ENCODE measurements around the gene DPH2.

The DPH2 gene

DNA sequence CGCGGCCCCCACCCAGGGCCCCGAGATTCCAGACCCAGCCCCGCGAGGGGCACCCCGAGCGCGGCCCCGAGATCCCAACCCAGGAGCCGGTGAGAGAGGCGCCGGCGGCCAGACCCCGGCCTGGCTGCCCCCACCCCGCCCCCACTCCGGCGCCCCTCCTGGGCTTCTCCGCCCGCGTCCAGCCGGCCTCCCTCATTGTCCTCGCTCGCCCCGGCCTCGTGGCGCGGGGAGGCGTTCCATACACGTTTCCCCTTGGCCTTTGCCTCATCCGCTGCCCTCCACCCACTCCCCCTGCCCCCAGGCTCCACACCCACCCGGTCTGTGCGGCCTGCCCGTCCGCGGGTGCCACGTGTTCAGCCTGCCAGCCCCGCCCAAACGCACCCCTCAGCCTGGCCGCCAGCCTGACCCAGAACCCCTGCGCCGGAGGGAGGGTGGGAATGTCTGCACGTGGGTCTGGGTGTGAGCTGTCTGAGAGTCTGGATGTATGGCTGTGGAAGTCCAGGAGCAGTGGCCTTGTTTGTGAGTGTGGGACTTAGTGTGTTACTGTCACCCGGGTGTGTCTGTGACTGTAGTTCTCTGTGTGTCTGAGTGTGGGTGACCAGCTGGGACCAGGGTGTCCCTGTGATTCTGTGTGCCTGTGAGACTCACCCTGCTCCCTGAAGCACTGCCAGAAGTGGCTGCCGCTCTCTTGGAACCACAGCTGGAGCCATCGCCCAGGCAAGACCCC is 9.9 kb downstream of the DPH2 start:
- H3K79me2 ChIP-seq (ENCODE audit: control insufficient read depth, low read length), result peaks cover 76% of the 10 kb centered on the region
- peak overlapping the region; percentile 94 for H3K4me2 ChIP-seq (ENCODE audit: low read length)
- H3K36me3 ChIP-seq (ENCODE audit: control insufficient read depth, low read length), result peaks cover 54% of the 10 kb centered on the region
- no peaks in the 10 kb centered on the region for H3K27me3 ChIP-seq (ENCODE audit: control insufficient read depth, low read length)
- H3K4me3 ChIP-seq (ENCODE audit: low read length), result peak overlapping the region; percentile 94
- H3K9me3 ChIP-seq (ENCODE audit: control insufficient read depth, insufficient read depth, low read length), result no peaks in the 10 kb centered on the region
- H3F3A ChIP-seq (ENCODE audit: control insufficient read depth, insufficient read depth), result peaks cover 8% of the 10 kb centered on the region
- H4K20me1 ChIP-seq (ENCODE audit: control insufficient read depth, insufficient read depth, low read depth, low read length), result peaks cover 10% of the 10 kb centered on the region; the same call in 1 of the 2 replicates
- TF ChIP-seq EZH2phosphoT487 (IDR thresholded peaks at IDR 0.05; ENCODE audit: borderline replicate concordance, low read length), result no peak
- TF ChIP-seq, protein P1, sequence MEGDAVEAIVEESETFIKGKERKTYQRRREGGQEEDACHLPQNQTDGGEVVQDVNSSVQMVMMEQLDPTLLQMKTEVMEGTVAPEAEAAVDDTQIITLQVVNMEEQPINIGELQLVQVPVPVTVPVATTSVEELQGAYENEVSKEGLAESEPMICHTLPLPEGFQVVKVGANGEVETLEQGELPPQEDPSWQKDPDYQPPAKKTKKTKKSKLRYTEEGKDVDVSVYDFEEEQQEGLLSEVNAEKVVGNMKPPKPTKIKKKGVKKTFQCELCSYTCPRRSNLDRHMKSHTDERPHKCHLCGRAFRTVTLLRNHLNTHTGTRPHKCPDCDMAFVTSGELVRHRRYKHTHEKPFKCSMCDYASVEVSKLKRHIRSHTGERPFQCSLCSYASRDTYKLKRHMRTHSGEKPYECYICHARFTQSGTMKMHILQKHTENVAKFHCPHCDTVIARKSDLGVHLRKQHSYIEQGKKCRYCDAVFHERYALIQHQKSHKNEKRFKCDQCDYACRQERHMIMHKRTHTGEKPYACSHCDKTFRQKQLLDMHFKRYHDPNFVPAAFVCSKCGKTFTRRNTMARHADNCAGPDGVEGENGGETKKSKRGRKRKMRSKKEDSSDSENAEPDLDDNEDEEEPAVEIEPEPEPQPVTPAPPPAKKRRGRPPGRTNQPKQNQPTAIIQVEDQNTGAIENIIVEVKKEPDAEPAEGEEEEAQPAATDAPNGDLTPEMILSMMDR (IDR thresholded peaks at IDR 0.05; ENCODE audit: low read depth, low read length, poor library complexity, severe bottlenecking), result no peak
- peaks cover 45% of the 10 kb centered on the region for H3K4me1 ChIP-seq (ENCODE audit: control insufficient read depth, low read length)
- no peaks in the 10 kb centered on the region for H3K9me2 ChIP-seq (replicated peaks; ENCODE audit: control insufficient read depth, low read length)
- no peak overlapping the region for H3K27ac ChIP-seq (ENCODE audit: low read depth, low read length)

DNA sequence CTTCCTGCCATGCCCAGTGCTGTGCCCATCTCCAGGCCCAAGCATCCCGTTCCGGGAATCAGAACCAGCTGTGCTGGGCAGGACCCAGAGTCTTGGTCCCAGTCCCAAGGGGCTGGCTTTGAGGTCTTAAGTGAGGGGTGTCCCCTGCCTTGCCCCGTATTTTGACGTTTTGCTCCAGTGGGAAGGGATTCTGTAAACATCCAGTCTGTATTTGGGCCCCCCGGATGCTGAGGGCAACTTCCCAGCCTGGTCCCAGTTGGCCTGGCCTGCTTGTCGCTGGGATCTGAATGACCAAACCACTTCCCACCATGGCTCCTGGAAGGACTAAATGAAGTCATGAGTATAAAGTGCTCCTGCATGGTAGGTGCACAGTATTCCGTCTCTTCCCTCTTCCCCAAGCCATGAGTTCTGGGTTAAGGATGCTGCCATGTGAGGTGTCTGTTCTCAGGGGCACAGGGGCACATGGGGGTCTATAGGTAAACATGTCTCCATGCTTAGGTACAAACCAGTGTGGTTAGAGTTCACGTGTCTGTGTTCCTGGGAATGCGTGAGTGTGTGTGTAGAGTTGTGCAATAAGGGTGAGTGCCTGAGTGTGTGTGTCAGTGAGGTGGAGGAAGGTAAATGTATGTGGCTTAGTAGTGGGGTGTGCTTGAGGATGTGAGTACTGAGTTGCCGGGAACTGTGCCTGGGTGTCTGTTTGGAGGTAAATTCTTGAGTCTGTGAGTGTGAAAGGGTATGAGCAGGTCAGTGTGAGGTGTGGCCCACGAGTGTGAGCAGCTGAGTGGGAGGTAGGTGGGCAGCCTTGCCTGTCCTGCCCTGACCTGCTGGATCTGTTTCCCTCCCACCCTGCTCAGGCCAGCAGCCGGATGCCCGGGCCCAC is 10.7 kb downstream of the DPH2 start:
- peaks cover 68% of the 10 kb centered on the region for H3K79me2 ChIP-seq (ENCODE audit: control insufficient read depth, low read length)
- H3K27me3 ChIP-seq (ENCODE audit: control insufficient read depth, low read length), result no peaks in the 10 kb centered on the region
- H4K20me1 ChIP-seq (ENCODE audit: control insufficient read depth, insufficient read depth, low read depth, low read length), result peaks cover 10% of the 10 kb centered on the region; the same call in 1 of the 2 replicates
- H3K4me3 ChIP-seq (ENCODE audit: low read length), result peak overlapping the region; percentile 94
- no peaks in the 10 kb centered on the region for H3K9me3 ChIP-seq (ENCODE audit: control insufficient read depth, insufficient read depth, low read length)
- TF ChIP-seq, protein P1 (IDR thresholded peaks at IDR 0.05; ENCODE audit: low read depth, low read length, poor library complexity, severe bottlenecking), result no peak
- TF ChIP-seq EZH2phosphoT487 (IDR thresholded peaks at IDR 0.05; ENCODE audit: borderline replicate concordance, low read length), result no peak
- H3K4me2 ChIP-seq (ENCODE audit: low read length), result peak overlapping the region; percentile 94
- peaks cover 45% of the 10 kb centered on the region for H3K4me1 ChIP-seq (ENCODE audit: control insufficient read depth, low read length)
- peaks cover 8% of the 10 kb centered on the region for H3F3A ChIP-seq (ENCODE audit: control insufficient read depth, insufficient read depth)
- H3K27ac ChIP-seq (ENCODE audit: low read depth, low read length), result no peak overlapping the region
- H3K9me2 ChIP-seq (replicated peaks; ENCODE audit: control insufficient read depth, low read length), result no peaks in the 10 kb centered on the region
- peaks cover 53% of the 10 kb centered on the region for H3K36me3 ChIP-seq (ENCODE audit: control insufficient read depth, low read length)

DNA sequence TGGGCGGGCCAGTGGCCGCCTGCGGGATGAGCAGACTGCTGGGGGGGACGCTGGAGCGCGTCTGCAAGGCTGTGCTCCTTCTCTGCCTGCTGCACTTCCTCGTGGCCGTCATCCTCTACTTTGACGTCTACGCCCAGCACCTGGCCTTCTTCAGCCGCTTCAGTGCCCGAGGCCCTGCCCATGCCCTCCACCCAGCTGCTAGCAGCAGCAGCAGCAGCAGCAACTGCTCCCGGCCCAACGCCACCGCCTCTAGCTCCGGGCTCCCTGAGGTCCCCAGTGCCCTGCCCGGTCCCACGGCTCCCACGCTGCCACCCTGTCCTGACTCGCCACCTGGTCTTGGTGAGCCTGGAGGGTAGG is 11.3 kb downstream of the DPH2 start:
- peak overlapping the region; percentile 94 for H3K4me2 ChIP-seq (ENCODE audit: low read length)
- H3K27me3 ChIP-seq (ENCODE audit: control insufficient read depth, low read length), result no peaks in the 10 kb centered on the region
- peaks cover 40% of the 10 kb centered on the region for H3K4me1 ChIP-seq (ENCODE audit: control insufficient read depth, low read length)
- peaks cover 62% of the 10 kb centered on the region for H3K79me2 ChIP-seq (ENCODE audit: control insufficient read depth, low read length)
- no peaks in the 10 kb centered on the region for H3K9me3 ChIP-seq (ENCODE audit: control insufficient read depth, insufficient read depth, low read length)
- peaks cover 8% of the 10 kb centered on the region for H3F3A ChIP-seq (ENCODE audit: control insufficient read depth, insufficient read depth)
- no peaks in the 10 kb centered on the region for H3K9me2 ChIP-seq (replicated peaks; ENCODE audit: control insufficient read depth, low read length)
- peak overlapping the region; percentile 94; the same call in 1 of the 2 replicates for H3K4me3 ChIP-seq (ENCODE audit: low read length)
- peaks cover 5% of the 10 kb centered on the region; the same call in 1 of the 2 replicates for H4K20me1 ChIP-seq (ENCODE audit: control insufficient read depth, insufficient read depth, low read depth, low read length)
- TF ChIP-seq EZH2phosphoT487 (IDR thresholded peaks at IDR 0.05; ENCODE audit: borderline replicate concordance, low read length), result no peak
- TF ChIP-seq, protein P1 (IDR thresholded peaks at IDR 0.05; ENCODE audit: low read depth, low read length, poor library complexity, severe bottlenecking), result no peak
- H3K27ac ChIP-seq (ENCODE audit: low read depth, low read length), result no peak overlapping the region
- H3K36me3 ChIP-seq (ENCODE audit: control insufficient read depth, low read length), result peaks cover 53% of the 10 kb centered on the region
